Measurements from ENCODE around the gene ZNF57. TPM values are rescaled to one million over a fixed set of nuclear protein-coding genes. Genes with fewer than 3 reads are reported as not detected.

Gene ZNF57
- total and polyA plus RNA-seq, 2 of the 13 experiments (the other 11 are each of a cell fraction or from before 2014, with no cell fraction given): 6.6 to 17.5 TPM

DNA sequence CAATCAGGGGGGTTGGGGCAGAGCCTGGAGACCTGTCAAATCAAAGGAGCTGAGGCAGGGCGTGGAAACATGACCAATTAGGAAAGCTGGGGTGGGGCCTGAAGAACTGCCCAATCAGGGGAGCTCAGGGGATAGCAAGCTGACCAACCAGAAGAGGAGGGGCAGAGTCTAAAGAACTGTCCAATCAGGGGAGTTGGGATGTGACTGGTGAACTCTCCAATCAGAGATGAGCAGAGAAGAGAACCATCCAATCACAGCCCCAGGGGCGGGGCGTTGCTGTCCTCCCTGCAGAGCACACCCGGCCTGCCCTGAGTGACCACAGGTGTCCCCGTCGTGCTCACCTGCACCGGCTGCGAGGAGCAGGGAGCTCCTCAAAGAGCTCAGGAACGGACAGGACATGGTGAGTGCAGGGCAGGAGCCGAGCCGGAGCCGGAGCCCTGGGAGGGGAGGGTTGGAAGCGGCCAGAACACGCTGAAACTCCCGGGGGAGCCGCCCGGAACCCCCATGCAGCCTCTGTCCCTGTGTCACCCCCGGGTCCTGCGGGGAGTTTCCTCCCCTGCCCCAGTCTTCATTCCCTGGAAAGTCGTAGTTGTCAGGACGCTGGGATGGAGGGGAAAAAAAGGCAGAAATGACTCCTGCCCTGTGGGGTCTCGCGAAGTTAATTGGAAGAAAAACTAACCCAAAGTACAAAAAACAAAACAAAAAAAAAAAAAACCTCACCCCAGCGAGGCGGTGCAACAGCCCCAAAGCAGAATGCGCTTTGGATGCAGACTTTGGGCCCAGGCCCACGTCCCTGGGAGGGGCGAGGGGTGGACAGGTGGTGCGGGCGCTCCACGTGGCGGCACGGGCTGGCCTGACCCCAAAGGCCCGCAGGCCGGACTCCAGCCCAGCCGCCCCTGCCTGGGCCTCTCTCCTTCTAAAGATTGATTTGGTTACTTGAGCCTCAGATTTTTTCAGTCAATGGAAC lies 33.4 kb upstream of the ZNF57 start, which contains the start of gene ZNF556 (continued):
- TF ChIP-seq TARDBP (CRISPR knock-in tag; IDR thresholded peaks at IDR 0.05) (no peak), ZBTB7B (CRISPR knock-in tag; IDR thresholded peaks at IDR 0.05) (peak; percentile 59; the same call in 1 of the 2 replicates), ASH2L (IDR thresholded peaks at IDR 0.05; ENCODE audit: insufficient read length, low read depth, low read length) (peak; percentile 40), ESRRA (CRISPR knock-in tag; IDR thresholded peaks at IDR 0.05; ENCODE audit: low read depth) (no peak), EP300 (IDR thresholded peaks at IDR 0.05; ENCODE audit: low read depth in 2 of 2, low read length in 2 of 2) (peak in 1 of 2 experiments; percentile 24; a peak in 1 of 4 replicates), EP300 (CRISPR knock-in tag; IDR thresholded peaks at IDR 0.05; ENCODE audit: borderline replicate concordance) (no peak), ZFP41 (CRISPR knock-in tag; IDR thresholded peaks at IDR 0.05; ENCODE audit: borderline replicate concordance) (peak; percentile 70; the same call in 1 of the 2 replicates), SAP130 (CRISPR knock-in tag; IDR thresholded peaks at IDR 0.05; ENCODE audit: low read depth) (peak; percentile 96), ZFP37 (CRISPR knock-in tag; IDR thresholded peaks at IDR 0.05; ENCODE audit: borderline replicate concordance) (no peak), SP2 (CRISPR knock-in tag; IDR thresholded peaks at IDR 0.05) (peak; percentile 88), ZBTB20 (CRISPR knock-in tag; IDR thresholded peaks at IDR 0.05; ENCODE audit: borderline replicate concordance, low read depth) (no peak), MEIS1 (CRISPR knock-in tag; IDR thresholded peaks at IDR 0.05; ENCODE audit: borderline replicate concordance) (0 out of 2 replicates have a peak, but pooled peaks have one; percentile 71), PHF5A (CRISPR knock-in tag; IDR thresholded peaks at IDR 0.05; ENCODE audit: low read depth, unreplicated experiment) (no peak), CHD2 (IDR thresholded peaks at IDR 0.05; ENCODE audit: low read depth, low read length) (peak; percentile 56), ZZZ3 (CRISPR knock-in tag; IDR thresholded peaks at IDR 0.05; ENCODE audit: borderline replicate concordance) (0 out of 2 replicates have a peak, but pooled peaks have one; percentile 11)
- TF ChIP-seq, protein P1, sequence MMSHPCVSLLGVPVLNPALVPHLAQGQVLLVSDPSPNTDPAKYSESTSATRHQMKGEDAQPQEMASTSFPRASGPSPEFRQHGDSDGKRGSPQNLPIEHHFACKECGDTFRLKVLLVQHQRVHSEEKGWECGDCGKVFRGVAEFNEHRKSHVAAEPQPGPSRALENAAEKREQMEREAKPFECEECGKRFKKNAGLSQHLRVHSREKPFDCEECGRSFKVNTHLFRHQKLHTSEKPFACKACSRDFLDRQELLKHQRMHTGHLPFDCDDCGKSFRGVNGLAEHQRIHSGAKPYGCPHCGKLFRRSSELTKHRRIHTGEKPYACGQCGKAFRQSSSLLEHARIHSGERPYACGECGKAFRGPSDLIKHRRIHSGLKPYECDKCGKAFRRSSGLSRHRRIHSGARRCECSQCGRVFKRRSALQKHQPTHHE (CRISPR knock-in tag; IDR thresholded peaks at IDR 0.05; ENCODE audit: borderline replicate concordance): no peak
- TF ChIP-seq, protein P2, sequence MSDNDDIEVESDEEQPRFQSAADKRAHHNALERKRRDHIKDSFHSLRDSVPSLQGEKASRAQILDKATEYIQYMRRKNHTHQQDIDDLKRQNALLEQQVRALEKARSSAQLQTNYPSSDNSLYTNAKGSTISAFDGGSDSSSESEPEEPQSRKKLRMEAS (IDR thresholded peaks at IDR 0.05): peak; percentile 94
- TF ChIP-seq, protein P3, sequence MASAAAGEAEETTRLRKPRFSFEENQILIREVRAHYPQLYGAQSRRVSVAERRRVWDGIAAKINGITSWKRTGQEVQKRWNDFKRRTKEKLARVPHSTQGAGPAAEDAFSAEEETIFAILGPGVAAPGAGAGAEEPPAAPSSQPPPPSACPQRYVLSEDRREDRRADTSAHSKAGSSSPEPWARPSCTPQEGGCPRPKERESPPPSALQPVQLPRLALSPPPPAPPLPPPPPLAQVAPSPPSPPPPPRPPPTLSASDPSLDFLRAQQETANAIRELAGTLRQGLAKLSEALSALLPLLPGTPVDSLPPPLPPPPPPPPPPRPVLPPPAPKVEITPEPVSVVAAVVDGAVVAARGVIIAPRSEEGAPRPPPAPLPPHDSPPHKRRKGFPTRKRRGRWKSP (CRISPR knock-in tag; IDR thresholded peaks at IDR 0.05): 0 out of 2 replicates have a peak, but pooled peaks have one; percentile 34
- TF ChIP-seq, protein P4, sequence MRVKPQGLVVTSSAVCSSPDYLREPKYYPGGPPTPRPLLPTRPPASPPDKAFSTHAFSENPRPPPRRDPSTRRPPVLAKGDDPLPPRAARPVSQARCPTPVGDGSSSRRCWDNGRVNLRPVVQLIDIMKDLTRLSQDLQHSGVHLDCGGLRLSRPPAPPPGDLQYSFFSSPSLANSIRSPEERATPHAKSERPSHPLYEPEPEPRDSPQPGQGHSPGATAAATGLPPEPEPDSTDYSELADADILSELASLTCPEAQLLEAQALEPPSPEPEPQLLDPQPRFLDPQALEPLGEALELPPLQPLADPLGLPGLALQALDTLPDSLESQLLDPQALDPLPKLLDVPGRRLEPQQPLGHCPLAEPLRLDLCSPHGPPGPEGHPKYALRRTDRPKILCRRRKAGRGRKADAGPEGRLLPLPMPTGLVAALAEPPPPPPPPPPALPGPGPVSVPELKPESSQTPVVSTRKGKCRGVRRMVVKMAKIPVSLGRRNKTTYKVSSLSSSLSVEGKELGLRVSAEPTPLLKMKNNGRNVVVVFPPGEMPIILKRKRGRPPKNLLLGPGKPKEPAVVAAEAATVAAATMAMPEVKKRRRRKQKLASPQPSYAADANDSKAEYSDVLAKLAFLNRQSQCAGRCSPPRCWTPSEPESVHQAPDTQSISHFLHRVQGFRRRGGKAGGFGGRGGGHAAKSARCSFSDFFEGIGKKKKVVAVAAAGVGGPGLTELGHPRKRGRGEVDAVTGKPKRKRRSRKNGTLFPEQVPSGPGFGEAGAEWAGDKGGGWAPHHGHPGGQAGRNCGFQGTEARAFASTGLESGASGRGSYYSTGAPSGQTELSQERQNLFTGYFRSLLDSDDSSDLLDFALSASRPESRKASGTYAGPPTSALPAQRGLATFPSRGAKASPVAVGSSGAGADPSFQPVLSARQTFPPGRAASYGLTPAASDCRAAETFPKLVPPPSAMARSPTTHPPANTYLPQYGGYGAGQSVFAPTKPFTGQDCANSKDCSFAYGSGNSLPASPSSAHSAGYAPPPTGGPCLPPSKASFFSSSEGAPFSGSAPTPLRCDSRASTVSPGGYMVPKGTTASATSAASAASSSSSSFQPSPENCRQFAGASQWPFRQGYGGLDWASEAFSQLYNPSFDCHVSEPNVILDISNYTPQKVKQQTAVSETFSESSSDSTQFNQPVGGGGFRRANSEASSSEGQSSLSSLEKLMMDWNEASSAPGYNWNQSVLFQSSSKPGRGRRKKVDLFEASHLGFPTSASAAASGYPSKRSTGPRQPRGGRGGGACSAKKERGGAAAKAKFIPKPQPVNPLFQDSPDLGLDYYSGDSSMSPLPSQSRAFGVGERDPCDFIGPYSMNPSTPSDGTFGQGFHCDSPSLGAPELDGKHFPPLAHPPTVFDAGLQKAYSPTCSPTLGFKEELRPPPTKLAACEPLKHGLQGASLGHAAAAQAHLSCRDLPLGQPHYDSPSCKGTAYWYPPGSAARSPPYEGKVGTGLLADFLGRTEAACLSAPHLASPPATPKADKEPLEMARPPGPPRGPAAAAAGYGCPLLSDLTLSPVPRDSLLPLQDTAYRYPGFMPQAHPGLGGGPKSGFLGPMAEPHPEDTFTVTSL (CRISPR knock-in tag; IDR thresholded peaks at IDR 0.05; ENCODE audit: borderline replicate concordance): no peak
- TF ChIP-seq, protein P5, sequence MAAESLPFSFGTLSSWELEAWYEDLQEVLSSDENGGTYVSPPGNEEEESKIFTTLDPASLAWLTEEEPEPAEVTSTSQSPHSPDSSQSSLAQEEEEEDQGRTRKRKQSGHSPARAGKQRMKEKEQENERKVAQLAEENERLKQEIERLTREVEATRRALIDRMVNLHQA (CRISPR knock-in tag; IDR thresholded peaks at IDR 0.05): no peak
